Loucy (cell line): ENCODE results near the gene KLF17.

Source experiments
- H2AFZ ChIP-seq: fragments of 200-600 bp; sonication (generic); 2 replicates; pipeline ENCODE4 v1.6.0; 2016; ENCODE audit warnings: antibody characterized with exemption, mild to moderate bottlenecking, low read length, moderate library complexity
- H3F3A ChIP-seq: fragments of 200-600 bp; 2 replicates; pipeline ENCODE4 v1.6.0; 2016; ENCODE audit warnings: antibody characterized with exemption, low read depth, mild to moderate bottlenecking
- H3K27me3 ChIP-seq: fragments of 200-600 bp; sonication (generic); 2 replicates; pipeline ENCODE4 v1.6.1; 2014; ENCODE audit warnings: low read length, mild to moderate bottlenecking; ENCODE audit not compliant: insufficient read depth, poor library complexity, severe bottlenecking
- H3K36me3 ChIP-seq: fragments of 200-600 bp; sonication (generic); 2 replicates; pipeline ENCODE4 v1.6.1; 2016; ENCODE audit warnings: low read length; ENCODE audit not compliant: insufficient read depth
- H3K4me1 ChIP-seq: fragments of 200-600 bp; sonication (generic); 2 replicates; pipeline ENCODE4 v1.5.1; 2014; ENCODE audit warnings: low read length, mild to moderate bottlenecking; ENCODE audit not compliant: insufficient read depth, poor library complexity, severe bottlenecking
- H3K4me2 ChIP-seq: fragments of 200-600 bp; sonication (generic); 2 replicates; pipeline ENCODE4 v1.6.0; 2014; ENCODE audit warnings: antibody characterized with exemption, low read length, low read depth, mild to moderate bottlenecking; ENCODE audit not compliant: poor library complexity, severe bottlenecking
- H3K4me3 ChIP-seq: fragments of 200-600 bp; sonication (generic); 2 replicates; pipeline ENCODE4 v1.5.1; 2014; ENCODE audit warnings: low read length, mild to moderate bottlenecking, mixed read lengths; ENCODE audit not compliant: poor library complexity, severe bottlenecking
- H3K79me2 ChIP-seq: fragments of 200-600 bp; sonication (generic); 2 replicates; pipeline ENCODE4 v1.6.1; 2014; ENCODE audit warnings: low read length; ENCODE audit not compliant: insufficient read depth
- H3K9ac ChIP-seq: fragments of 200-600 bp; sonication (generic); 2 replicates; pipeline ENCODE4 v1.6.0; 2014; ENCODE audit warnings: mild to moderate bottlenecking, low read depth, low read length, moderate library complexity; ENCODE audit not compliant: poor library complexity, severe bottlenecking
- H3K9me2 ChIP-seq: fragments of 200-600 bp; sonication (generic); replicated peaks from 2 replicates; pipeline ENCODE4 v1.6.1; 2016; ENCODE audit warnings: low read depth, low read length, mixed read lengths
- H3K9me3 ChIP-seq: fragments of 200-600 bp; sonication (generic); 2 replicates; pipeline ENCODE4 v1.6.1; 2014; ENCODE audit warnings: mild to moderate bottlenecking, antibody characterized with exemption, low read length, low read depth; ENCODE audit not compliant: insufficient read depth
- H4K20me1 ChIP-seq: fragments of 200-600 bp; sonication (generic); 2 replicates; pipeline ENCODE4 v1.6.0; 2014; ENCODE audit warnings: antibody characterized with exemption, low read length, mild to moderate bottlenecking; ENCODE audit not compliant: insufficient read depth, poor library complexity, severe bottlenecking
- EZH2phosphoT487 ChIP-seq: fragments of 200-600 bp; IDR thresholded peaks from 2 replicates; pipeline ENCODE4 v1.6.1; 2018; ENCODE audit warnings: antibody characterized with exemption, mild to moderate bottlenecking, moderate library complexity, borderline replicate concordance
- TF ChIP-seq, protein P1 (sequence below): fragments of 200-600 bp; sonication (generic); conservative IDR thresholded peaks from 2 replicates; pipeline ENCODE4 v1.5.1; 2014; ENCODE audit warnings: mild to moderate bottlenecking, antibody characterized with exemption, low read length

The KLF17 gene

DNA sequence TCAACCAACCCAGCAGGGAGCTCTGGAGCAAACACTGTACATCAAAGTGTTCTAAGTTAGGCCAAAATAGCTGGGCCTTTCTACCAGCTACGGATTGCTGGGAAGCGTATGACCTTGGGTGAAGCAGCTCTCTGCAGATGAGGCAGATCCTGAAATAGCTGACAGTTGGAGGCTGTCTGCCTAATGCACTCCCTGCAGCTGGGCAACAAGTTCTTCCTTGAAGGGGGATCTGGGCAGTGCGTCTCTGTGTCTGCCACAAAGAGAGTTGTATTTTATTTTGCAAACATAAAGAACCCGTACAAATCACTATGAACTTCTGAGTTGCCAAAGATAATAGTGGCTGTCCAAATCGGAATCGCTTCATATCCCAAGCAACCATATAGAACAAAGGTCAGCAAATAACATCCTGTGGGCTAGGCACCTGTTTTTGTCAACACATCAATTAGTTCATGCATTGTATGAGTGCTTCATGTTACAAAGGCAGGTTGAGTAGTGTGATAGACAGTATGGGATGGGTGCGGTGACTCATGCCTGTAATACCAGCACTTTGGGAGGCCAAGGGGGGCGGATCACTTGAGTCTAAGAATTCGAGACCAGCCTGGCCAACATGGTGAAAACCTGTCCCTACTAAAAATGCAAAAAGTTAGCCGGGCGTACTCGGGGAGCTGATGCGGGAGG is 29.1 kb upstream of the KLF17 start:
- no peaks in the 10 kb centered on the region for H3K36me3 ChIP-seq
- H3K79me2 ChIP-seq, result no peaks in the 10 kb centered on the region
- H3F3A ChIP-seq, result no peaks in the 10 kb centered on the region
- no peaks in the 10 kb centered on the region for H3K27me3 ChIP-seq
- no peaks in the 10 kb centered on the region for H3K9me2 ChIP-seq
- H4K20me1 ChIP-seq, result no peaks in the 10 kb centered on the region
- no peak overlapping the region for H3K9ac ChIP-seq
- no peak overlapping the region for H2AFZ ChIP-seq
- no peaks in the 10 kb centered on the region for H3K4me1 ChIP-seq
- no peak overlapping the region for H3K4me3 ChIP-seq
- no peaks in the 10 kb centered on the region for H3K9me3 ChIP-seq
- TF ChIP-seq, protein P1, sequence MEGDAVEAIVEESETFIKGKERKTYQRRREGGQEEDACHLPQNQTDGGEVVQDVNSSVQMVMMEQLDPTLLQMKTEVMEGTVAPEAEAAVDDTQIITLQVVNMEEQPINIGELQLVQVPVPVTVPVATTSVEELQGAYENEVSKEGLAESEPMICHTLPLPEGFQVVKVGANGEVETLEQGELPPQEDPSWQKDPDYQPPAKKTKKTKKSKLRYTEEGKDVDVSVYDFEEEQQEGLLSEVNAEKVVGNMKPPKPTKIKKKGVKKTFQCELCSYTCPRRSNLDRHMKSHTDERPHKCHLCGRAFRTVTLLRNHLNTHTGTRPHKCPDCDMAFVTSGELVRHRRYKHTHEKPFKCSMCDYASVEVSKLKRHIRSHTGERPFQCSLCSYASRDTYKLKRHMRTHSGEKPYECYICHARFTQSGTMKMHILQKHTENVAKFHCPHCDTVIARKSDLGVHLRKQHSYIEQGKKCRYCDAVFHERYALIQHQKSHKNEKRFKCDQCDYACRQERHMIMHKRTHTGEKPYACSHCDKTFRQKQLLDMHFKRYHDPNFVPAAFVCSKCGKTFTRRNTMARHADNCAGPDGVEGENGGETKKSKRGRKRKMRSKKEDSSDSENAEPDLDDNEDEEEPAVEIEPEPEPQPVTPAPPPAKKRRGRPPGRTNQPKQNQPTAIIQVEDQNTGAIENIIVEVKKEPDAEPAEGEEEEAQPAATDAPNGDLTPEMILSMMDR, result no peak
- no peak for TF ChIP-seq EZH2phosphoT487
- H3K4me2 ChIP-seq, result no peak overlapping the region

DNA sequence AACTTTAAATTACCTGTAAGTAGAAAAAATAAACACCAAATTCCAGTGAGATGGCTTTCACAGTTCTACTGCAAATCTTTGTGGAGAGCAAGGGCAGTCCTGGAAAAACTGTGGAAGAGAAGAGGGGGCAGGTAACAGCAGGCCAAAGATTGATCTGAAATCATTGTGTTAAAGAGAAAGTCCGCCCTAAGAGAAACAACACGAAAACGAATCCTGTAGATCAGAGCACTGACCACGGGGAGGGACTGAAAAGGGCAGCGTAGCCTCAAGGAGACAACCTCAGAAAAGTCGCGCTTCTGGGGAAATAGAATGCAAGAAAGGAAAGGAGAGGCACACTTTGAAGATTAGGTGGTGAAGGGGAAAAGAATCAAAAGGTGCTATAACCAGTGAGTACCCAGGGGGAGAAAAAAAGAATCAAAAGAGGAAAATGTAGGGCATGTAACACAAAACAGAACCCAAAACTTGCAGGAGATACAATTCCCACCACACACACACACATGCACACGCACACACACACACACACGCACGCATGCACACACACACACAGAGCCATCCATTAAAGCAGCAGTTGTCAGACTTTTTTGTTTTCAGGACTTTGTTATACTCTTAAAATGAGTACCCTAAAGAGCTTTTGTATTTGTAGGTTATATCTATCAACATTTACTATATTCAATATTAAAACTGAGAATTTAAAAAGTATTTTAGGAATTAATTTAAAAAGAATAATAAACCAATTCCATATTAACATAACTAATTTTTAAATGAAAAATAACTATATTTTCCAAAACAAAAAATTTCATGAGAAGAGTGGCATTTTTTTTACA is 28.0 kb upstream of the KLF17 start:
- Histone ChIP-seq H3K4me2 (no peak overlapping the region), H3K79me2 (no peaks in the 10 kb centered on the region), H3F3A (no peaks in the 10 kb centered on the region), H4K20me1 (no peaks in the 10 kb centered on the region), H3K4me3 (no peak overlapping the region), H3K9ac (no peak overlapping the region), H3K27me3 (no peaks in the 10 kb centered on the region), H3K9me3 (no peaks in the 10 kb centered on the region), H3K36me3 (no peaks in the 10 kb centered on the region), H2AFZ (no peak overlapping the region; the same call in 1 of the 2 replicates), H3K4me1 (no peaks in the 10 kb centered on the region), H3K9me2 (no peaks in the 10 kb centered on the region)
- TF ChIP-seq EZH2phosphoT487, result no peak
- TF ChIP-seq, protein P1, result no peak

DNA sequence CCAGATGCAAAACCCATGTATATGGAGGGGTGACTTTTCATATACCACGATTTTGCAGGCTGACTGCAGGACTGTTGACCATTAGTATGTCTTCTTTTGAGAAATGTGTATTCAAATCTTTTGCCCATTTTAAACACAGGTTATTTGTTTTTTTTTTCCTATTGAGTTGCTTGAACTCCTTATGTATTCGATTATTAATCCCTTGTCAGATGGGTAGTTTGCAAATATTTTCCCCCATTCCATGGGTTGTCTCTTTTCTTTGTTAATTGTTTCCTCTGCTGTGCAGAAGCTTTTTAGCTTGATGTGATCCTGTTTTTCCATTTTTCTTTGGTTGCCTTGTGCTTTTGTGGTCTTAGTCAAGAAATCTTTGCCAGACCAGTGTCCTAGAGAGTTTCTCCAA is 24.6 kb upstream of the KLF17 start:
- Histone ChIP-seq H4K20me1 (no peaks in the 10 kb centered on the region), H3K4me2 (no peak overlapping the region), H3K79me2 (no peaks in the 10 kb centered on the region), H3K9ac (no peak overlapping the region), H3K9me2 (no peaks in the 10 kb centered on the region), H3K4me1 (no peaks in the 10 kb centered on the region), H3K4me3 (no peak overlapping the region), H3F3A (no peaks in the 10 kb centered on the region), H3K9me3 (no peaks in the 10 kb centered on the region), H3K27me3 (no peaks in the 10 kb centered on the region), H2AFZ (no peak overlapping the region), H3K36me3 (no peaks in the 10 kb centered on the region)
- no peak for TF ChIP-seq EZH2phosphoT487
- TF ChIP-seq, protein P1, result no peak
